HK-2 (cell line): Measurements from ENCODE around the gene PSMA5.
"Not testable (repeated sequence)": the region's sequence is repeated elsewhere in the genome, so short reads cannot be mapped to it uniquely, and the experiment has no call there.

Source experiments
- DNase-seq: peaks from one replicate; pipeline ENCODE4 v3.0.0-alpha.2; 2018; ENCODE audit not compliant: unreplicated experiment

PSMA5 gene

GRCh38 chr1:109432336-109432735 lies 6.1 kb upstream of the PSMA5 start:
- DNase-seq = no peak

GRCh38 chr1:109427171-109427467 lies 871 bp upstream of the PSMA5 start:
- DNase-seq = no peak

- peak; percentile 79 for DNase-seq
These were observed 612 bp downstream of the PSMA5 start for GRCh38 chr1:109425391-109426280.

GRCh38 chr1:109423498-109423897 lies 2.8 kb downstream of the PSMA5 start:
- no peak for DNase-seq

- no peak for DNase-seq
These were observed 13.7 kb downstream of the PSMA5 start for GRCh38 chr1:109412551-109412950.

- no peak for DNase-seq
These were observed 21.4 kb downstream of the PSMA5 start for GRCh38 chr1:109404838-109405237.

- no peak for DNase-seq
These were observed 24.2 kb downstream of the PSMA5 start for GRCh38 chr1:109402025-109402424.

GRCh38 chr1:109400035-109400655 lies 26.1 kb downstream of the PSMA5 start:
- DNase-seq = no peak

- DNase-seq = no peak
These were observed 26.8 kb downstream of the PSMA5 start for GRCh38 chr1:109399326-109399957.

GRCh38 chr1:109398343-109399225 lies 27.7 kb downstream of the PSMA5 start:
- no peak for DNase-seq

GRCh38 chr1:109397581-109398342 lies 28.5 kb downstream of the PSMA5 start, which contains the start of gene SORT1:
Gene SORT1, minus strand, starts transcription at chr1:109397918. Its CDS starts 26 bp downstream, at chr1:109397892.
- DNase-seq = peak; percentile 88

- DNase-seq = peak; percentile 10
These were observed 29.2 kb downstream of the PSMA5 start for GRCh38 chr1:109396871-109397580.

- no peak for DNase-seq
These were observed 29.8 kb downstream of the PSMA5 start for GRCh38 chr1:109396513-109396839.

GRCh38 chr1:109395602-109396512 lies 30.4 kb downstream of the PSMA5 start:
- DNase-seq = no peak

- DNase-seq = not testable (repeated sequence)
These were observed 31.0 kb downstream of the PSMA5 start for GRCh38 chr1:109395282-109395599.

- no peak for DNase-seq
These were observed 31.5 kb downstream of the PSMA5 start for GRCh38 chr1:109394591-109395281.

- no peak for DNase-seq
These were observed 32.5 kb downstream of the PSMA5 start for GRCh38 chr1:109393617-109394233.

GRCh38 chr1:109392788-109393616 lies 33.2 kb downstream of the PSMA5 start:
- no peak for DNase-seq
